DOHH2 (cell line): ENCODE results near the gene VIM.

Source experiments
- CTCF ChIP-seq: fragments of 200-600 bp; sonication (generic); IDR thresholded peaks from one replicate; pipeline ENCODE4 v1.5.1; 2014; ENCODE audit warnings: antibody characterized with exemption, mild to moderate bottlenecking, low read depth, low read length; ENCODE audit not compliant: poor library complexity, severe bottlenecking
- EZH2phosphoT487 ChIP-seq: fragments of 200-600 bp; sonication (generic); IDR thresholded peaks from 2 replicates; pipeline ENCODE4 v1.6.1; 2017; ENCODE audit warnings: borderline replicate concordance, mild to moderate bottlenecking, antibody characterized with exemption, low read length, moderate library complexity, mixed read lengths

DNA sequence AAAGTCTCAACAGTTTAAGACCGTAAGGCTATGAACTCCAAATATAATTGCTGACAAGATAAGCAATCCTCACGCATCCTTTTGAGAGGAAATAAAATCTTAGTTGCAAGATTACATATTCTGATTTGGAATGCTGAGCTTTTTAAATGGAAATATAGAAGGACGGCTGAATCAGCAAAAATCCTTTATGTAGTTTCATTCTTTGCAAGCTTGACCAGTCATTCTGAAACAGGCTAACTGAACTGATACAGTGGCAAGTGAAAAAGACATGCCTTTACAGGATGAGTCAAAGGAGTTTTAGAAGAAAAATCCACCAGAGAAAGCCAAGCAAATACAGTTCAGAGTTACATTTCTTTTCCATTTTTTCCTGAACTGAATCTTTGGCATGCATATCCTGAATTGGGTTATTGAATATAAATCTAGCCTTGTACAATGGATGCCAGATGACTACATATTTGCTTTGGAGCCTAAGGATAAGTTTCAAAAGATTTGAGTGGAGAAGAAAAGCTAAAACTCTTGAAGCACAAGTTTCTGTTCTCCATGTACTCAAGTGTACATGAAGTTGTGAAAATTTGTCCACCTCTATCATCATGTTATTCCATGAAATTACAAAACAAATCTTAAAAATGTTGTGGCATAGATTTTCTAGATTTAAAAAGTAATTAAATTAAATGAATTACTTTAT, 4.4 kb downstream of the VIM start:
- TF ChIP-seq CTCF, result no peak
- no peak for TF ChIP-seq EZH2phosphoT487
